Measurements from ENCODE around the gene GPR17.

Gene GPR17

GRCh38 chr2:127656569-127657231, 10.7 kb downstream of the GPR17 start:
- no peak for DNase-seq

- DNase-seq, result no peak
These were observed 11.3 kb downstream of the GPR17 start for GRCh38 chr2:127657232-127657595.

- DNase-seq, result no peak
These were observed 12.2 kb downstream of the GPR17 start for GRCh38 chr2:127658146-127658545.

GRCh38 chr2:127658641-127659407, 12.9 kb downstream of the GPR17 start:
- DNase-seq, result no peak

GRCh38 chr2:127659408-127660290, 13.7 kb downstream of the GPR17 start:
- DNase-seq, result no peak

GRCh38 chr2:127660291-127660578, 14.3 kb downstream of the GPR17 start:
- DNase-seq, result no peak

- DNase-seq, result no peak
These were observed 15.2 kb downstream of the GPR17 start for GRCh38 chr2:127661072-127661649.

- no peak for DNase-seq
These were observed 16.1 kb downstream of the GPR17 start for GRCh38 chr2:127661949-127662510.

- no peak for DNase-seq
These were observed 17.1 kb downstream of the GPR17 start for GRCh38 chr2:127662937-127663565.

- no peak for DNase-seq
These were observed 17.7 kb downstream of the GPR17 start for GRCh38 chr2:127663566-127664064.

GRCh38 chr2:127664065-127664894, 18.3 kb downstream of the GPR17 start:
- DNase-seq, result no peak

GRCh38 chr2:127664895-127665225, 18.9 kb downstream of the GPR17 start:
- DNase-seq, result no peak

- no peak for DNase-seq
These were observed 19.4 kb downstream of the GPR17 start for GRCh38 chr2:127665267-127665893.

GRCh38 chr2:127669056-127669455, 23.1 kb downstream of the GPR17 start:
- DNase-seq, result no peak

GRCh38 chr2:127670055-127670956, 24.4 kb downstream of the GPR17 start:
- no peak for DNase-seq

- no peak for DNase-seq
These were observed 25.0 kb downstream of the GPR17 start for GRCh38 chr2:127670957-127671290.

GRCh38 chr2:127671557-127672302, 25.8 kb downstream of the GPR17 start:
- no peak for DNase-seq

GRCh38 chr2:127672341-127673224, 26.6 kb downstream of the GPR17 start:
- no peak for DNase-seq

Data from activated CD4-positive, alpha-beta T cell treated with anti-CD3 and anti-CD28 coated beads for 1 hour (primary cell).